ENCODE measurements around the gene THAP10.
"Not testable (repeated sequence)": the region's sequence is repeated elsewhere in the genome, so short reads cannot be mapped to it uniquely, and the experiment has no call there.

Gene THAP10

DNA sequence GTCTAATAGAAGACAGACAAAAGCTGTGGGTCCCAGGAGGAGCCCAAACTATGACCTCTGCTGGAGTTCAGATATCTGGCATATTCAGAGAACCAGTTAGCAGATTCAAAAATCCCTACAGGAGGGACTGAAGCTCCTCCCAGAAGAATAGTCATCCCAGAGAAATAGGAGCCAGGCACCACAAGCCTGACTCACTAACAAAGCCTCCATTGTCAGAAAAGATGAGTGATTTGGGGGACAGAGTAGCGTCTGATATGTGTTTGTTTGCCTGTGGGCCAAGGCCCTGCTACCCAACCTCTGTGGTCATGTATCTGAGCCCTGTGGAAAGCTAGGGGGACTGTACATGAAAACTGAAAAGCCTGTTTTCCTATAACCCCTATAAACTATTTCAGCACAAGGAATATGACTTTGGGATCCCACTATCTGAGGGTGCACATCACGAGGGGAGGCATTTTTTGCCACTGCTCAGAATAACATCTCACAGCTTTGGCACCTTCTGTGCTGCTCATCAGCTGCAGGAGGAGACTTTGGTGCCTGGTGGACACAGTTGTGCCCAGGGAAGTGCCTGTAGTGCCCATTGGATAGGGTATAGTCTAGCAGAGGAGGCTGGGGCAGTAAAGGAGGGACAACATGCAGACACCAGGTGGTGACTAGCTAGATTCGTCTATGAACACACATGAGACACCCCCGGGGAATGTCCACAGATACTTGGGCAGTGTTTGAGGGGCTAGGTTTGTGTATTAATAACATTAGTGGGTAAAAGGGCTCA is 28.6 kb downstream of the THAP10 start:
- Histone ChIP-seq H3K27me3 (ENCODE audit: insufficient read depth, low read length, poor library complexity) (no peaks in the 10 kb centered on the region), H3K4me2 (ENCODE audit: insufficient read depth, low read length) (no peak overlapping the region), H3K27ac (ENCODE audit: low read length) (no peak overlapping the region), H3K9ac (ENCODE audit: low read depth, low read length) (no peak overlapping the region), H2AFZ (ENCODE audit: low read depth, low read length) (no peak overlapping the region), H3K36me3 (ENCODE audit: insufficient read depth, low read length) (no peaks in the 10 kb centered on the region), H3K79me2 (ENCODE audit: insufficient read depth, low read length) (no peaks in the 10 kb centered on the region), H4K20me1 (ENCODE audit: insufficient read depth, low read length) (no peaks in the 10 kb centered on the region), H3K9me3 (ENCODE audit: insufficient read depth, low read length, severe bottlenecking) (no peaks in the 10 kb centered on the region), H3K4me3 (ENCODE audit: low read depth in 1 of 2, low read length in 2 of 2) (no peak overlapping the region), H3K4me1 (ENCODE audit: insufficient read depth, low read length) (no peaks in the 10 kb centered on the region)
- ATAC-seq (ENCODE audit: insufficient read depth, low read depth) (no peak), DNase-seq (no peak)
- TF ChIP-seq, protein P1, sequence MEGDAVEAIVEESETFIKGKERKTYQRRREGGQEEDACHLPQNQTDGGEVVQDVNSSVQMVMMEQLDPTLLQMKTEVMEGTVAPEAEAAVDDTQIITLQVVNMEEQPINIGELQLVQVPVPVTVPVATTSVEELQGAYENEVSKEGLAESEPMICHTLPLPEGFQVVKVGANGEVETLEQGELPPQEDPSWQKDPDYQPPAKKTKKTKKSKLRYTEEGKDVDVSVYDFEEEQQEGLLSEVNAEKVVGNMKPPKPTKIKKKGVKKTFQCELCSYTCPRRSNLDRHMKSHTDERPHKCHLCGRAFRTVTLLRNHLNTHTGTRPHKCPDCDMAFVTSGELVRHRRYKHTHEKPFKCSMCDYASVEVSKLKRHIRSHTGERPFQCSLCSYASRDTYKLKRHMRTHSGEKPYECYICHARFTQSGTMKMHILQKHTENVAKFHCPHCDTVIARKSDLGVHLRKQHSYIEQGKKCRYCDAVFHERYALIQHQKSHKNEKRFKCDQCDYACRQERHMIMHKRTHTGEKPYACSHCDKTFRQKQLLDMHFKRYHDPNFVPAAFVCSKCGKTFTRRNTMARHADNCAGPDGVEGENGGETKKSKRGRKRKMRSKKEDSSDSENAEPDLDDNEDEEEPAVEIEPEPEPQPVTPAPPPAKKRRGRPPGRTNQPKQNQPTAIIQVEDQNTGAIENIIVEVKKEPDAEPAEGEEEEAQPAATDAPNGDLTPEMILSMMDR (IDR thresholded peaks at IDR 0.05; ENCODE audit: borderline replicate concordance, extremely low read depth, low read length, poor library complexity, severe bottlenecking), result no peak
- TF ChIP-seq EZH2 (IDR thresholded peaks at IDR 0.05; ENCODE audit: borderline replicate concordance, low read depth, low read length, severe bottlenecking), result no peak

DNA sequence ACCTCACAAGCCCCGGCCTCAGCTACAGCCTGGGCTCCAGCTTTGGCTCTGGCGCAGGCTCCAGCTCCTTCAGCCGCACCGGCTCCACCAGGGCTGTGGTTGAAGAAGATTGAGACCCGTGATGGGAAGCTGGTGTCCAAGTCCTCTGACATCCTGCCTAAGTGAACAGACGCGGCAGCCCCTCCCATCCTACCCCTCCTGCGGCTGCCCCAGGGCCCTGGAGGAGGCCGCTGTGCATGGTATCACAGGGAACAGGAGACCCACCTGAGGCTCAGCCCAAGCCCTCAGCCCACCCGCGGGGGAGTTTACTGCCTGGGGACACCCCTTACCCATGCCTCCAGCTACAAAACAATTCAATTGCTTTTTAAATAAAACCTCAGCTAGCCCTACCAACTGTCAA is 32.2 kb downstream of the THAP10 start:
- no peak overlapping the region for H3K4me3 ChIP-seq (ENCODE audit: low read depth in 1 of 2, low read length in 2 of 2)
- no peaks in the 10 kb centered on the region for H4K20me1 ChIP-seq (ENCODE audit: insufficient read depth, low read length)
- H3K27ac ChIP-seq (ENCODE audit: low read length), result no peak overlapping the region
- TF ChIP-seq, protein P1 (IDR thresholded peaks at IDR 0.05; ENCODE audit: borderline replicate concordance, extremely low read depth, low read length, poor library complexity, severe bottlenecking), result no peak
- no peak for TF ChIP-seq EZH2 (IDR thresholded peaks at IDR 0.05; ENCODE audit: borderline replicate concordance, low read depth, low read length, severe bottlenecking)
- H3K4me1 ChIP-seq (ENCODE audit: insufficient read depth, low read length), result no peaks in the 10 kb centered on the region
- DNase-seq, result no peak
- no peaks in the 10 kb centered on the region for H3K9me3 ChIP-seq (ENCODE audit: insufficient read depth, low read length, severe bottlenecking)
- no peak overlapping the region for H2AFZ ChIP-seq (ENCODE audit: low read depth, low read length)
- no peak overlapping the region for H3K4me2 ChIP-seq (ENCODE audit: insufficient read depth, low read length)
- no peak for ATAC-seq (ENCODE audit: insufficient read depth, low read depth)
- H3K79me2 ChIP-seq (ENCODE audit: insufficient read depth, low read length), result no peaks in the 10 kb centered on the region
- H3K27me3 ChIP-seq (ENCODE audit: insufficient read depth, low read length, poor library complexity), result no peaks in the 10 kb centered on the region
- no peak overlapping the region for H3K9ac ChIP-seq (ENCODE audit: low read depth, low read length)
- no peaks in the 10 kb centered on the region for H3K36me3 ChIP-seq (ENCODE audit: insufficient read depth, low read length)

DNA sequence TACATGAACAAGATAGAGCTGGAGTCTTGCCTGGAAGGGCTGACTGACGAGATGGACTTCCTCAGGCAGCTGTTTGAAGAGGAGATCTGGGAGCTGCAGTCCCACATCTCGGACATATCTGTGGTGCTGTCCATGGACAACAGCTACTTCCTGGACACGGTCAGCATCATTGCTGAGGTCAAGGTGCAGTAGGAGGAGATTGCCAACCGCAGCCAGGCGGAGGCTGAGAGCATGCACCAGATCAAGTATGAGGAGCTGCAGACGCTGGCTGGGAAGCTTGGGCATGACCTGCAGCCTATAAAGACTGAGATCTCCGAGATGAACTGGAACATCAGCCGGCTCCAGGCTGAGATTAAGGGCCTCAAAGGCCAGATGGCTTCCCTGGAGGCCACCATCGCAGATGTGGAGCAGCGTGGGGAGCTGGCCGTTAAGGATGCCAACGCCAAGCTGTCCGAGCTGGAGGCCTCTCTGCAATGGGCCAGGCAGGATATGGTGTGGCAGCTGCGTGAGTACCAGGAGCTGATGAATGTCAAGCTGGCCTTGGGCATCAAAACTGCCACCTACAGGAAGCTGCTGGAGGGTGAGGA is 32.8 kb downstream of the THAP10 start:
- no peaks in the 10 kb centered on the region for H4K20me1 ChIP-seq (ENCODE audit: insufficient read depth, low read length)
- H3K27ac ChIP-seq (ENCODE audit: low read length), result no peak overlapping the region
- DNase-seq (no peak), ATAC-seq (ENCODE audit: insufficient read depth, low read depth) (no peak)
- no peaks in the 10 kb centered on the region for H3K27me3 ChIP-seq (ENCODE audit: insufficient read depth, low read length, poor library complexity)
- TF ChIP-seq EZH2 (IDR thresholded peaks at IDR 0.05; ENCODE audit: borderline replicate concordance, low read depth, low read length, severe bottlenecking), result no peak
- TF ChIP-seq, protein P1 (IDR thresholded peaks at IDR 0.05; ENCODE audit: borderline replicate concordance, extremely low read depth, low read length, poor library complexity, severe bottlenecking), result no peak
- H3K4me1 ChIP-seq (ENCODE audit: insufficient read depth, low read length), result no peaks in the 10 kb centered on the region
- H3K4me3 ChIP-seq (ENCODE audit: low read depth in 1 of 2, low read length in 2 of 2), result no peak overlapping the region
- no peaks in the 10 kb centered on the region for H3K36me3 ChIP-seq (ENCODE audit: insufficient read depth, low read length)
- no peaks in the 10 kb centered on the region for H3K9me3 ChIP-seq (ENCODE audit: insufficient read depth, low read length, severe bottlenecking)
- H2AFZ ChIP-seq (ENCODE audit: low read depth, low read length), result no peak overlapping the region
- H3K79me2 ChIP-seq (ENCODE audit: insufficient read depth, low read length), result no peaks in the 10 kb centered on the region
- H3K9ac ChIP-seq (ENCODE audit: low read depth, low read length), result no peak overlapping the region
- H3K4me2 ChIP-seq (ENCODE audit: insufficient read depth, low read length), result no peak overlapping the region

DNA sequence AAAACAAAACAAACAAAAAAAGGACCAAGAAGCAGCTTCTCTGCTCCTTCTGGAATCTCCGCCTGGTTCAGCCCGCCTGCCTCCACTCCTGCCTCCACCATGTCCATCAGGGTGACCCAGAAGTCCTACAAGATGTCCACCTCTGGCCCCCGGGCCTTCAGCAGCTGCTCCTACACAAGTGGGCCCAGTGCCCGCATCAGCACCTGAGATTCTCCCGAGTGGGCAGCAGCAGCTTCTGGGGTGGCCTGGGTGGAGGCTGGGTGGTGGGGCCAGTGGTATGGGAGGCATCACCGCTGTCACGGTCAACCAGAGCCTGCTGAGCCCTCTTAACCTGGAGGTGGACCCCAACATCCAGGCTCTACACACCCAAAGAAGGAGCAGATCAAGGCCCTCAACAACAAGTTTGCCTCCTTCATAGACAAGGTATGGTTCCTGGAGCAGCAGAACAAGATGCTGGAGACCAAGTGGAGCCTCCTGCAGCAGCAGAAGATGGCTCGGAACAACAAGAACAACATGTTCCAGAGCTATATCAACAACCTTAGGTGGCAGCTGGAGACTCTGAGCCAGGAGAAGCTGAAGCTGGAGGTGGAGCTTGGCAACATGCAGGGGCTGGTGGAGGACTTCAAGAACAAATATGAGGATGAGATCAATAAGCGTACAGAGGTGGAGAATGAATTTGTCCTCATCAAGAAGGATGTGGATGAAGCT is 33.5 kb downstream of the THAP10 start:
- H4K20me1 ChIP-seq (ENCODE audit: insufficient read depth, low read length); H3K4me3 ChIP-seq (ENCODE audit: low read depth in 1 of 2, low read length in 2 of 2); H3K4me2 ChIP-seq (ENCODE audit: insufficient read depth, low read length); H3K27me3 ChIP-seq (ENCODE audit: insufficient read depth, low read length, poor library complexity); H3K9me3 ChIP-seq (ENCODE audit: insufficient read depth, low read length, severe bottlenecking); ATAC-seq (ENCODE audit: insufficient read depth, low read depth); H3K79me2 ChIP-seq (ENCODE audit: insufficient read depth, low read length); H3K9ac ChIP-seq (ENCODE audit: low read depth, low read length); DNase-seq; H2AFZ ChIP-seq (ENCODE audit: low read depth, low read length); H3K27ac ChIP-seq (ENCODE audit: low read length); H3K36me3 ChIP-seq (ENCODE audit: insufficient read depth, low read length); H3K4me1 ChIP-seq (ENCODE audit: insufficient read depth, low read length): not testable (repeated sequence)

Measured in DND-41 (cell line).